HG03097 (cell line): ENCODE results near the gene RGS5.

Source experiments
- ATAC-seq: cut with Tn5 transposase; IDR thresholded peaks from one replicate; pipeline ENCODE4 v1.9.1; 2021; ENCODE audit not compliant: unreplicated experiment, low FRiP score

RGS5 gene

GRCh38 chr1:163148911-163149310 lies 53.8 kb downstream of the RGS5 start:
- ATAC-seq, result no peak

DNA sequence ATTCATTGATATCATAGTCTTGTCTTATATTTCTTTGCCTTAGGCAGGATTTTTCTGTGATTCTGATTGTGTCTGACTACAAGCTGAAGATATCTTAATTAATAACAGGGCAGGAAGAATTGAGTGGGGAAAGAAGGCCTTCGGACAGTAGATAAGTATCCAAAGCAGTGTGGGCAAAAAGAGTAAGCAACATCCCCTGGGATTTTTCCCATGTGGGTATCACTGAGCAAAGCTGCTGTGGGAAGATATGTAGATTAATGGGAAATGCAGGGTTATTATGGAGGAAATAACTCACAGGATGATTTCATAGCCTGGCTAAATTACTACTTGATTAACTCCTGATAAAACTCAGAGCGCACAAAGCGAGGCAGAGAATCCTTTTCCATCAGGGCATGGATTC lies 55.7 kb downstream of the RGS5 start:
- no peak for ATAC-seq

GRCh38 chr1:163145435-163145834 lies 57.3 kb downstream of the RGS5 start:
- ATAC-seq, result no peak

- no peak for ATAC-seq
These were observed 58.3 kb downstream of the RGS5 start for GRCh38 chr1:163144418-163144817.

- ATAC-seq, result no peak
These were observed 60.6 kb downstream of the RGS5 start for GRCh38 chr1:163142152-163142551.

- no peak for ATAC-seq
These were observed 61.2 kb downstream of the RGS5 start for GRCh38 chr1:163141556-163141955.

DNA sequence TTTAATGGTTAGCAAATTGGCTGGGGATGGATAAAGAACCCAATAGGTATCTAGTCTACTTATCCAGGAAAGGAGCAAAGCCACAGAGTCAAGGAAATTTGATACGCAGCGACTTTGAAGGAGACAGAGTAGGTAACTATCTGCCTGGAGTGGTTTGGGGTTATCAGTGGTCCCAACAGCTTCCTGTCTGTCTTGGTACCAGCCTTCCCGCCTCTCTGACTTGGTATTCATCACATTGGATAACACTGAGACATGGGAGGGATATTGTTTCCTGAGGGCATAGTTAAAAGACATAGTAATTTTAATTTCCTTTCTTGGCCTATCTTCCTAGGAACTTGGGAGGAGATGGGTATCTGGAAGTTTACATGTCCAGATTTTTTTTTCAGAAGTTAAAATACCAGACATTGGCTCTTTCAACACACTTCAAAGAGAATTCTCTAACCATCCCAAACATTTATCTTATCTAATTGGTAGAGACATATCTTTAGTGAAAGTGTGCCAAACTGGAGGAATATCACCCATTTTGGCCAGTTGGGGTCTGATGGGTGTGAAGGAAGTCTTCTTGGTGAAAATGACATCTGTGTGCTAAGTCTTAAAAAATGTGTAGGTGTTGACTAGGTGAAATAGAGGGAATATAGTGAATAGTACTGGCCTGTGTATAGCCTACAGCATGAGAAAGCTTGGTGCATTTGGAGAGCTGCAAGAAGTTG lies 65.0 kb downstream of the RGS5 start:
- no peak for ATAC-seq

GRCh38 chr1:163131981-163132380 lies 70.7 kb downstream of the RGS5 start:
- no peak for ATAC-seq

GRCh38 chr1:163130225-163130856 lies 72.4 kb downstream of the RGS5 start:
- no peak for ATAC-seq

- ATAC-seq, result no peak
These were observed 74.4 kb downstream of the RGS5 start for GRCh38 chr1:163128282-163128681.

DNA sequence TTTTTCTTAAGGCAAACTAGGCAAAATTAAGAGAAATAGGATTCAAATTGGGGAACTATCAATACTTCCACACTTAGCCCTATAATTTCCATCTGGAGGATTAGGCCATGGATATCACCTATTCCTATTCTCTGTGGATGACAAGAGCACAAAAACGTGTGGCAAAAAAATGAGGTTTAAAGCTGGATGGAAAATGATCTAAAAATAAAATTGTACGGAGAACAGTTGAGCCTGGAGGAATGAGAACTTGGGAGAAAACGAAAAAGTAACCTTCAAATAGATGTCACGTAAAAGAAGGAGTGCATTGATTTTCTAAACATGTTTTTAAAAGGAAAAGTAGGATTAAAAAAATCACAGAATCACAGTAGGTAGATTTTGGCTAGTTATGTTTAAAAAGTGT lies 77.9 kb downstream of the RGS5 start:
- ATAC-seq, result no peak

- no peak for ATAC-seq
These were observed 82.3 kb downstream of the RGS5 start for GRCh38 chr1:163120372-163120771.

DNA sequence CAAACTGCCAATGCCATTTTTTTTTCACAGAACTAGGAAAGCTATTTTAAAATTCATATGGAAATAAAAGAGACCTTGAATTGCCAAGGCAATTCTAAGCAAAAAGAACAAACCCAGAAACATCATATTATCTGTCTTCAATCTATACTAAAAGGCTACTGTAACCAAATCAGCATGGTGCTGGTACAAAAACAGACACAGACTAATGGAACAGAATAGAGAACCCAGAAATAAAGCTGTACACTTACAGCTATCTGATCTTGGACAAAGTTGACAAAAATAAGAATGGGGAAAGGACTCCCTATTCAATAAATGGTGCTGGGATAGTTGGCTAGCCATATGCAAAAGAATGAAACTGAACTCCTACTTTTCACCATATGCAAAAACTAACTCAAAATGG lies 83.0 kb downstream of the RGS5 start:
- no peak for ATAC-seq

GRCh38 chr1:163115887-163116286 lies 86.8 kb downstream of the RGS5 start:
- no peak for ATAC-seq

DNA sequence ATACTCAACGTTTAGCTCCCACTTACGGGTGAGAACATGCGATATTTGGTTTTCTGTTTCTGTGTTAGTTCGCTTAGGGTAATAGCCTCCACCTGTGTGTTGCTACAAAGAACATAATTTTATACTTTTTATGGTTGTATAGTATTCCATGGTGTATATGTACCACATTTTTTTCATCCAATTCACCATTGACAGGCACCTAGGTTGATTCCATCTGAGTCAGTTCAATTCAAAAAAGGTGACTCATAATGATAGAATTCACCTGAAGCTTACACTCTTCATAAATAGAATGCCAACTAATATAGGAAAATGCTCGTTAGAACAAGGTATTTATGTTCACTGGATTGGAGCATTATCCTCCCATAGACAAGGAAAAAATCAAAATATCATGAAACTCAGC lies 95.1 kb downstream of the RGS5 start:
- no peak for ATAC-seq

- ATAC-seq, result no peak
These were observed 96.2 kb downstream of the RGS5 start for GRCh38 chr1:163106364-163106987.

- ATAC-seq, result no peak
These were observed 98.2 kb downstream of the RGS5 start for GRCh38 chr1:163104385-163105099.

DNA sequence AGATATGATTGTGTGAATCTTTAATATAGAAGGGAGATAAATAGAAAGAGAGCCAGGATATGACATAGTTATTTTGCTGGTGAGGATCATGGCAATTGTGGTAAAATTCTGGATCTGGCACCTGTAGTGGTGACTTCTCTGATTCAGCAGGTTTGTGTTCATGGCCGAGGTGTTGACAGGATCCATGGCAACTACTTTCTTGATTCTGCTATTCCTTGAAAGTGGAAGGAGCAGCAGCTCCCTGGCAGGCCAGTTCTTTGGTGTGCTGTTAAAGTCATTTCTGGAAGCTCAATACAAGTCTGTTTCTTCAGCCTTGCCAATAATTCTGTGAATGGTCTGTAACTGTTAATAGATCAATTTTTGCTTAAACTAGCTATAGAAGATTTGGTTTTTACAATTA lies 100.1 kb downstream of the RGS5 start:
- ATAC-seq, result no peak

DNA sequence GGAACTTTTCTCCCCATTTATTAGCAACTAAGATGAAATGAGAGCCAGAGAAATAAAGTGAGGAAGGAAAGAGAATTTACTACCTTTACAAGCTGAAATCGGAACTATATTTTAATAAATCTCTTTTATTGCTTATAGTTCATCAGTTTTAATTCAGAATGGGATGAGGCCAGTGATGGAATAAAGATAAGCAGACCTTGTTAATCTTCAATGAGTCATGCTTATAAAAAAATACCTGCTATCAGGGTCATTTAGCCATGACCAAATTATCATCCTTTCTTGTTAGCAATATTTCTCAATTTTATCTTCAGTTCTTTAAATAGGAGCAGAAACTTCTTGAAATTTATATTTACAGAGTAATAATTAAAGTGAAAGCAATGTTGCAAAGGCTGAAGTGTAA lies 107.5 kb downstream of the RGS5 start:
- ATAC-seq, result no peak

- no peak for ATAC-seq
These were observed 108.1 kb downstream of the RGS5 start for GRCh38 chr1:163094589-163094988.

DNA sequence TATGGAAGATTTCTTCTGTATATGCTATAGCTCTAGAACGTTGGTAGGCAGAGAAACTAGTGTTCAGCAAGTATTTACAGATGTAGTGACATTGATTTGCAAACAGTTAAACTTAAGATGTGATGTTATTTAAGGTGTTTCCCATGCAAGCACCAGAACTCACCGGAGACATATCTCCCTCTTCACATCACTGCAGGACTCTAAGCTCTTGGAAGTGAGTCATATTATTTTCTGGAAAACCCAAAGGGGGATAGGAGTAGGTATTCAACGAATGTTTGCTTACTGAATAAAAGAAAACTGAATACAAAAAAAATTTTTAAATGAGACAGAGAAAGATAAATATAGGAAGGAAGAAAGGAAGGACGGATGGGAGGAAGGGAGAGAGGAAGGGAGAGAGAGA lies 108.5 kb downstream of the RGS5 start:
- no peak for ATAC-seq
